ENCODE results near the gene GPR146.
A peak's percentile ranks its signal among the peaks of the same experiment; 100 is the strongest.

The GPR146 gene

DNA sequence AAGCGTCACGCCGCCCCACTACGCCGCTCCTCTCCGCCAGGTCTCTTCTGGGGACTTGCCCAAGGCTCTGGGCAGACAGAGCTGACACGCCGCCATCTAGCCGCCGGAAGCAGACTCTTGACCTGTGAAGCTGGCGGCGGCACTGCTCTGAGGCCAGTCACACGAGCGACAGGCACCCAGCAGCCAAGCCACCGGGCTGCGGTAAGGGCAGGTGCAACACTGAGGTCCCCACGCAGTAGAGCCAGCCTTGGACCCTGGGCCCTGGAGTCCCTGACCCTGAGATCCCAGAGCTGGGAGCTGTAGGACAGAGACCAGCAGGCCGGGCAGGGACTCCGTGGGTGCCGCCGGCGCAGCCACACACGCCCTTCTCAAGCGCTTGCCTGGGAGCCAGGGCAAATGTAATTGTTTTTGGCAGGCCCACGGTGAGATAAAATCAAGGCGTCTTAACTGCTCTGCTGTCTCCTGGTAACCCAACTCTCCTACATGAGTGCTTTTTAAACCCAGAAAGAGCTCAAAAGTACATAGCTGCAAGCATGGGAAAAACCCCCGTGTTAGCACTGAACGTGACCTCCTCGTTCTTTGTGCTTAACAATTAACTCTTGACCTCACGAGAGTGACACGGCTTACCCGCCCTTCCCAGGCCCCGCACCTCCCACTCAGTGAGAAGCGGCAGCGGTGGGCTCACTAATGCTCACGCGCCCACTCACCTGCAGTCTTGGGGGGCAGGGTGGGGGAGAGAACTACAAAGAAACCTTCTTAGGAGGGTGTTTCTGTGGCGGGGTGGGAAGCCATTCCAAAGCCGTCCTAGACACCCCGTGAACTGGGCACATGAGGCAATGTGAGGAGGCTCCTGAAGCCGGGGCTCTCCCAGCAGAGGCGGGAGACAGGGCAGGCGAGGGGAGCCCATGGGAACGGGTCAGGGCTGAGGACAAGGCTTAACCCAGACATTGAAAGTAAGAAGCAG, 52.1 kb downstream of the GPR146 start:
- peak; percentile 22 for DNase-seq

DNA sequence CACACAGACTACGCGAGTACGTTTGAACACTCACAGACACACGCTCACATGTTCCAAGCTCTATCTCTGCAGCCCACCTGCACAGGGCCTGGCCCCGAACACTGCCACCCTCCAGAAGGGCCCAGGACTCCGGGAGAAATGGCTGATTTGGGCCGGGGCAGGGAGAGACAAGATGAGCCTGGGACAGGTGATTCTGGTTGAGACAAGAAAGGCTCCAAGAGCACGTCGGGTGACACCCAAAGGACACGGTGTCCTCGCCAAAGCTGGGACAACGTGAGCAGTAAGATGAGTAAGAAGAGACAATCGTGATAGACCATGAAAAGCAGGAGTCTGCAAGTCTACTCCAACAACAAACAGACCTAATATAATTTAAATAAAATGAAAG, 52.8 kb downstream of the GPR146 start:
- no peak for DNase-seq

DNA sequence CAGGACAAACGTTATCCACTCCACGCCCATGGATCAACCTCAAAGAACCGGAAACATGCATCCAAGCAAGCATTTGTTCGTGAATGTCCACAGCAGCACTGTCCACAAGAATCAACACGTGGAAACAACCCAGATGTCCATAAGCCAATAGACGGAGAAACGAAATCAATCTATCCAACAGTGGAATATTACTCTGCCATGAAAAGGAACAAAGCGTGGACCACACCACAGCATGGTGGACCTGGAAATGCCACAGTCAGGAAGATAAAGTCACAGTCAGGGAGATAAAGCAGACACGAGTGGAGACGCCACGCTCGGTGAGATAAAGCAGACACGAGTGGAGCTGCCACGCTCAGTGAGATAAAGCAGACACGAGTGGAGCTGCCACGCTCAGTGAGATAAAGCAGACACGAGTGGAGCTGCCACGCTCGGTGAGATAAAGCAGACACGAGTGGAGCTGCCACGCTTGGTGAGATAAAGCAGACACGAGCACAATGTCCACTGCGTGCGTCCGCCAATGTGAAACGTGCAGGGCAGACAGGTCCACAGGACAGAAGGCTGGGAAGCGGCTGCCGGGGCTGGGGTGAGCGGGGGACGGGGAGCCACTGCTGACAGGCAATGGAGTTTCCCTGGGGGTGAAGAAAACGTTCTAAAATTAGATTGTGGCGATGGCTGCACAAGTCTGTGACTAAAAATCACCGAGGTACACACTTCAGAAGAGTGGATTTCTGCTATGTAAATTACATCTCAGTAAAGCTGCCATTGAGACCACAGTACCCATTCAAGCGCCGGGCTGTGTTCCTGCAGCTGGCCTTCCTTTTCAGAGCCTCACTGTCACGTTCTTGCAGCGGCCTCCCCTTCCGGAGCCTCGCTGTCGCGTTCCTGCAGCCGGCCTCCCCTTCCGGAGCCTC, 54.2 kb downstream of the GPR146 start:
- DNase-seq: no peak

DNA sequence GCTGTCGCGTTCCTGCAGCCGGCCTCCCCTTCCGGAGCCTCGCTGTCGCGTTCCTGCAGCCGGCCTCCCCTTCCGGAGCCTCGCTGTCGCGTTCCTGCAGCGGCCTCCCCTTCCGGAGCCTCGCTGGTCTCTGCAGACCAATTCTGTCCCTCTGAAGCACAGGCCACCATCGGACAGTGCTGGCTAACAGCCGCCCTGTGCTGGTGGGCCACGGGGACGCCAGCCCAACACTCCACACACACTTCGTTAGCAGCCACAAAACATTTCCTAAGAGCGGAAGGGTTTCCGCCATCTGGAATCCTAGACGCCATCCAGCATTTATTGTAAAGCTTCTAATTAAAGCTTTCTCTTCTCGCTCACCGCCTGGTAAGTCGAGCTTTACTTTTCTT, 54.8 kb downstream of the GPR146 start:
- DNase-seq: no peak

DNA sequence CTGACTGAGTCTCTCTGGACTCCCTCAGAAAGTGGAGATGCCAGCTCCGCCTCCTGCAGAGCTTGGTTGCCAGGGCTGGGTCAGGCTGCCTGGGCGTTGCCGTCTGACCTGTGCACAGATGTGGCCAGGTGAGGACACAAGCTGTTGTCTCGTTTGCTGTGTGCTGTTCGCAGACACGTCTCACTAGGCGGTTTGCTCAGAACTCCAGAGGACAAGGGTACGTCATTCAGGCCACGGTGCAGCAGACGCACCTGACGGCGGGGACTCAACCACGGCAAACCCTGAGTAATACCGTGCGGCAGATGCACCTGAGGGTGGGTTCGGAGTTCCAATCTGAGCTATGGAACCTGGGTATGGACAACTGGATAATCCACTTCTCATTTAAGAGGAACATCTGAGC, 55.3 kb downstream of the GPR146 start:
- no peak for DNase-seq

DNA sequence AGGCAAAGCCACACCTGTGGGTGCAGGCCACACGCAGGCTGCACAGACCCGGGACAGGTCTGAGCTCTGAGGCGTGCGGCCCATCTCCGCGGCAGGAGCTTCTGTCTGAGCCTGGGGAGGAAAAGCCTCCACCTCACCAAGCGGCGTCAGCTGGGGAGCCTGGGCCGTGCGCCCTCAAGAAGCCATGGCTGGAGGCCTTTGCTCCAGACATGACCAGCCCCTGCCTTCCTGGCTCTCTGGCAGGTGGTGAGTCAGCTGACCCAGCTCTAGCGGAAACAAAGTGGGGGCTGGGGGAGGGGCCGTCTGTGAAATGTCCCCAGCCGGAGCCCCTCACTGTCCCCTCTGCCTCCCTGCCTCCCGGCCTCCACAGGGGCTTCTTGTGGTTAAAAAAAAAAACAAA, 56.0 kb downstream of the GPR146 start:
- DNase-seq: peak; percentile 35

DNA sequence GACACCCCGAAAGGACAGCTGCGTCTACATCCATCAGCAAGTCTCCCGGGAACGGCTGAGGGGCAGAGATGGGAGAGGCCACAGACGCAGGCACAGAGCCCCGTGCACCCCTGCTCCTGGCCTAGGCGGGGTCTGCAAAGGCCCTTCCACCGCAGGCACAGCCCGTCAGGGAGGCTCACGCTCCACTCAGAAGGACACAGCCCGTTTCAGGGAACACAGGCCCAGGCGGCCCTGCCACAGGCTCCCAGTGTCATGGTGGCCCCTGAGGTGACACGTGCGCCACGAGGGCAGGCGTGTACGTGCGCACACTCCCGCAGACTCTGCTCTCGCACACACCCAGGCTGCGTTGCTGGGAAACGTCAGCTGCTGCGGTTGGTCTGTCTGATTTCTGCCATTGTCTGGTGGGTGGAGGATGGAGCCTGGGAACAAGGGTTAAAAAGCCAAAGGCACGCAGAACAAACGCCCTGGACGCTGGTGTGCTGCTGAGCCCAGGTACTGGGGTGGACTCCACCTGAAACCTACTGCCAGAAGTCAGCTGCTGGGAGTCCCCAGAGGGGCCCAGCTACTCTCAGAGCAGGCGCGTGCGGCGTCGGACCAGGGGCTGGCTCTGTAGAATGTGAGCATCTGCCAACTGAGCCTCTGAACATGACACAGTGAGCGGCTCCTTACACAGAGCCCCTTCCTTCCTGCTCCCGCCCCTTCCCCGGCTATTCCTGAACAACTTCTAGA, 56.7 kb downstream of the GPR146 start:
- DNase-seq: no peak

DNA sequence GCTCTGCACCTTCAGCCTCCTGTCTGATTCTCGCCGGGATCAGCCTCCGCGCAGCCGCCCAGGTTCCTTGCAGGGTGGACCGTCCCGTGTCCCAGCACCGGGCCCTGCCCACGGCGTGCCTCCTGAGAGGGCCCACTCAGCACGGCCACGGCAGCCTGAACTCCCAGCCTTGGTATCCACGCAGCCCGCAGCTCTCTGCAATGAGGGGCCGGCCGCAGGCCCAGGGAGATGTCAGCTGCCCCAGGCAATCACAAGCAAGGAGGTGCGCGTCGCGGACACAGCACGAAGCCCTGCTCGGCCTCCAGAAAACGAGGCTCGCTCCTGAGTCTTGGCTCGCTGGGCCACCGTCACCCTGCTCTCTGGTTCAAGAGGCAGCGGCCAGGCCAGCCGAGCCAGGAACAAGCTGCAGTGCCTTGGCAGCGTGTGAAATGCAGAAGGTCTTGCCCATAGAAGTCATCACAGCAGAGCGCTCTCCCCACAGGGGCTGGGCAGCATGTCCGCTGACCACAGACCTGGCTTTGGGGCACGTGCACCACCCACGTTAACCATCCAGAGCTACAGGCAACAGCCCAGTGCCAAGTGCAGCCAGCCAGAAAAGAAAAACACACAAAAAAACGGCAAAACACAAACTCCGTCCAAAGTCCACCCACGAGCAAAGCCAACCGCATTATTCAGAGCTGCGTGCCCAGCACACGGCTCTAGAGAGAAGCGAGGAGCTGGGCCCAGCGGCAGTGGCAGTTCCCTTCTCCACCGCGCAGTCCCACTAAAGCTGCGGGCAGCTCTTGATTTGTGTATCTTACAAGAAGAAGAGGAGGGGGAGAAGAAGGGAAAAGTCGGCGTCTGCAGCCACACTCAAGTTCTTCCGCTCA, 57.5 kb downstream of the GPR146 start:
- no peak for DNase-seq

DNA sequence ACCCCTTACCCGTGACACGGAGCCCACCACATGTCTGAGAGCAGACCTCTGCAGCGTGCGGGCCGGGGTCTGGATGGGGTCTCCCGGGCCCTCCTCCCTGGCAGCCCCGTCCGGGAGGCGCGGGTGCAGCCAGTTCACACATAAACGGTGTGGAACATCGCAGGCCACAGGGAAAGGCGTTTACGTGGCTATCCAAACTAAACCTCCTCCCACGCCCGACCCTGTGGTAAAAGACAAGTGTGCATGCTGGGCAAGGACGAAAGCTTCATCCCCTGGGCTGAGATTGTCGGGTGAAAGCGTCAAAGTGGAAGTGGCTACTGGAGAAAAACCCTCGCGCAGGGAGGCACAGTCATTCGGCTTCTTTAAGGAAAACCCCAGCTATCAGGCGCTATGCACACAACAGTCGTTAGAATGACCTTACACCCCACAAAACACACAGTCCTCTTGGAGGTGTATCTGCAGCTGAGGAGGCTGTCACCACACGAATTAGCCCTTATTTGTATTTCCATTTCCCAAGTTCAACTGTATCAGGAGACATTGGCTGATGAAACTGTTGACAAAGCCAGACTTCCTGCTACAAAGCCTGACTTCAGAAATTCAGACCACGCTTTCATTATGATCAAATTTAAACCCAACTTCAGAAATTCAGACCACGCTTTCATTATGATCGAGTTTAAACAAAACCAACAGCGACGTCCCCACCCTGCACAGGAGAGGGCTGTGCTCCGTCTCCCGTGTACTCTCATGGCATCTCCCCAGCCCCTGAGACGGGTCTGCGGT, 58.9 kb downstream of the GPR146 start:
- DNase-seq: no peak

DNA sequence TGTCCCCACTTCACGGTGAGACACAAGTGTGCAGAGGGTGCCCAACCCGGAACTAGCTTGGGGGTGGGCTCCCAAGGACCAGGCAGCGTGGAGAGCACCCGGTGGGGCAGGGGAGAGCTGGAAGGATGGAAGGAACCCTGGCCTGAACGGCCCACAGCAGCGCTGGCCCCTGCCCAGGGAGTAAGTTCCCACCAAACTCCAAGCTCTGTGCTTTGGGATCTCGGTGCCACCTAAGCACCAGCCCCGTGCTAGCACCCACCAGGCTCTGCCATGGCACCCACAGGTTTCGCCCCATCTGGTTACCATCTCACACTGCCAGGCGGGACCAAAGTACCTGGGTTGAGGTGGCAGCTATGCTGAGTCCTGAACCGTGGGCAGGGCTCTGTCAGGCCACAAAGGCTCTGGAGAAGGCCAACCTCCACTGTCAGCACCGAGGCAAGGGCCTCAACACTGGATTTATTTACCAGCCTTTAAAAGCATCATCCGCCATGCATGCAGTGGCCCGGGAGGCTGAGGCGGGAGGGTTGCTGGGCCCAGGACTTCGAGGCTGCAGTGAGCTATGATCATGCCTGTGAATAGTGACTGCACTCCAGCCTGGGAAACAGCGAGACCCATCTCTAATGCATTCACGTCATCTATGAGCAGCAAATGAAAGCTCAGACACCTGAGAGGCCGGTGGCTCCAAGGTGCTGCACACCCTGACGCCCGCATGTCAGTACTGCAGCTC, 59.6 kb downstream of the GPR146 start:
- DNase-seq: no peak

DNA sequence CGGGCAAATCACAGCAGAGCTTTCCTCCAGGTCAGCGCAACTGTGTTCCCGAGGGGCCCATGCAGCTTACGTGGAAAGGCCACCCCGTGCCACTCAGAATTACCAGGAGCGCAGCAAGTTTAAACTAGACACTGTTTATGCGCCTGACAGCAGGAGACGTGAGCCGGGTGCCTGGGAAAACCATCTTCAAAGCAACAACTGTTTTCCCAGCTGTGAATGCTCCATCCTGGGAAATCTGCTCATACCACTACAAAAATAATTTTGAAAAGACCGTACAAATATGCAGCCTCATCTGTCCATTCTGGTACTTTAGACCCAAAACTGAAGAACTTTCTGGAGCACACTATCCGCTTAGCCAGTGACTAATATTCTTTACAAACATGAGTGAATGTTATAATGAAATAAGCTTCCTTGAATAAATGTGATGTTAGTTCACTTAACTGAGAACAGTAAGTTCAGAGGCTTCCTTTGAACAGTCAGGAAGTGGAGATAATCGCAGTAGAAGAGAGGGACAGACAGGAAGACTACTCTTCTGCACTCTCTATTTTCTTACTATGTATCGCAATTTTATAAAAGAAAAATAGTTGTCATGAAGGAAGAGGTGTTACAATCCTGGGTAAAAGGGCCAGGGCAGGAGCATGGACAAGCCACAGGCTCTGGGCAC, 60.3 kb downstream of the GPR146 start:
- no peak for DNase-seq

DNA sequence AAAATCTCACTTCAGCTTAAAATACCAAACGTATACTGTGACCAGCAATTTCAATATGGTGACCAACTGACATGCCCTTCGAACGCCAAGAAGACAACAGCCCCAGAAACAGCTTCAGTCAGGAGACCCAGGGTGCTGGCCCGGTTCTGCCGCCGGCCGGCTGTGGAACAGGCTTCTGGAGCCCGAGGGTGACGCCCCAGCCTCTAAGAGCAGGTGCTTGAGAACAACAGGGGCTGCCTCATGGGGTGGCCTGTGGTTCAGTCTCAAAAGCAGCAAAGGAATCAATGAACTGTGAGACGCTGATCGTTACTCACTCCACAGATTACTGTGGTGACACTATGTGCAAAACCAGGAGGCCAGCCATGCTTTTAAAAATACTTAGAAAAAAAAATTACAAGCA, 60.8 kb downstream of the GPR146 start:
- DNase-seq: no peak

DNA sequence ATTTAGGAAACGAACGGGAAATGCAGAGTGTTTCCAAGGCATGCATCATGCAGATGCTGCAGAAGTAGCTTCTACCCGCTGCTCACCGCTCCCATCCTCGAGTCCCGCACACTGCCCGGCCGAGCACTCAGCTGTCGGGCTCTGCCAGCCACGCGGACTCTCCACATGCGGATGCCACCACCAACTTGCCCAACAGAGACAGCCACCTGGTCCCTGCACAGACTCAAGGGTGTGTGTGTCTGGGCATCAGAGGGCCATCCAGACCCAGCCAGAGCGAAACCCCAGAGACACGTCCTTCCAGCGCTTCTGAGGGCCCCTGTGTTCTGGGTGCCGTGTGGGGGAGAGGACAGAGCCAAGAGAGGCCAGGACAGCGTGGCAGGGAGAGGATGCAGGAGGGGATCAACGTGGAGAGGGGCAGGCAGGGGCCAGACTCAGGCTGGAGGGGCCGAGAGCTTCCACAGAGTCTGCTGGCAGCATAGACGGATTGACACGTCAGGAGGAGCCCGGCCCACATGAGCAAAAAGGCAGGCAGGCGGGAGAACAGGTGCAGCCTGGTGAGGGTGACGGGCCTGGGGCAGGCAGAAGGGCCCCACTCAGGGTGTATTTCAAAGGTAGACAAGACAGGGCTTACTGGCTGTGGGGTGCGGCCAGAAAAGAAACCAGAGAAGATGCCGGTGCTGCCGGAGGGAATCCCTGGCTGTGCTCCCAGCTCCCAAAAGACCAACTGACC, 61.9 kb downstream of the GPR146 start:
- DNase-seq: peak; percentile 12

DNA sequence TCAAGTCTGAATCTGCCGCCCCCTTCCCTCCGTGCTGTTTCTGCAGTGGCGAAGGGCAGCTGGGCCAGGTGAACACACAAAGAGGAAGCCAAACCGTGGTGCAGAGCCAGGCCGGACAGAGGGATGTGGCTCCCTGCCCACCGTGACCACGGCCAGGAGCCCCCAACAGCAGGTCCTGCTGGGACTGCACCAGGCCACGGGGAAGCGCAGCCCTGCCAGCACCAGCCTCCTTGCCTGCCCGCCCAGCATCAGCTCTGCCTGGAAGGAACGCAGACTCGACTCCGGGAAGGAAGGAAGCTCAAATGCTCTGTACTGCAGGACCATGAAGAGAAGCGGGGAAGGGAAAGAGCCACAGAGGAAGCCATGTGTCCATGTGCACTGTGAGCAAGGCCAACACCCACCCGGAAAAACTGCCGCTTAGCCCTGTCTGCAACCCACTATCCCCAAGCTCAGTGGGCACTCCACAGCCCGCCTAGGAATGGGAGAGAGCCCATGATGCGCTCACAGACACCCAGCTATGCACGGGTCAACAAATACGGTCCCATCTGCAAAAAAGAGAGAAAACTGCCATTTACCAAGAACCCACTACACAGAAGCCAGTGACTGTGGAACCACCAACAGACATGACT, 62.6 kb downstream of the GPR146 start:
- no peak for DNase-seq

DNA sequence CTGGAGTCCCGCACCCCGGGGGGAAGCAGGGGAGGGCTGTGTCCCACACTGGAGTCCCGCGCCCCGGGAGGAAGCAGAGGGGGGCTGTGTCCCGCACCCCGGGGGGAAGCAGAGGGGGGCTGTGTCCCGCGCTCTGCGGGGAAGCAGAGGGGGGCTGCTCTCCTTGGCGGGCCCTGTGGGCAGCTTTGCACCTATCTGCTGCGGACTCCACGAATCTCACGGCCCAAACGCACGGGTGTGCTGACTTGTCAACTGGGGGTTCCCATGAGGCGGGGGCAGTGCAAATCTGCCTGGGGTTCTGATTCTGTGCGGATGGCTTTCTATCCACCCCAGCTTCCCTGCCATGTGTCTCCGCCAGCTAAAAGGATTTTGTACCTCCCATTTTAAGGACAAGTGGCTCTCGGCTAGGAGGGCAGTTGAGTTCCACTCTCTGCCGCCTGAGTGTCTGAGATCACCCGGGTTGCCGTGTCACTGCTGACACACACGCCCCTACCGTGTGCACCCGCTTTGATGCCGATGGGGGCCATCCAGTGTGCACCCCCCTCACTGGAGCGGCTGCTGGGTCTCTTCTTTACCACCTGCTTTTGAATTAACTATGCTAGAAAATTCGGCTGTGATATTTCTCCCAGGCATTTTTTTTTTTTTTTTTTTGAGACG, 64.0 kb downstream of the GPR146 start:
- no peak for DNase-seq

Data from SHP77 treated with DMSO at 0.1 percent for 48 hours (cell line).